GM12801 (cell line): ENCODE data around the gene SLC27A2.

Experiments used
- CTCF ChIP-seq: IDR thresholded peaks from one replicate; pipeline ENCODE4 v1.5.1; 2011; ENCODE audit warnings: control low read depth; ENCODE audit not compliant: insufficient read length; ENCODE audit errors: extremely low read depth

The SLC27A2 gene

GRCh38 chr15:50262533-50262932 lies 80.5 kb downstream of the SLC27A2 start:
- TF ChIP-seq CTCF = no peak

- no peak for TF ChIP-seq CTCF
Observed at GRCh38 chr15:50265620-50266019, 83.6 kb downstream of the SLC27A2 start, which contains the start of gene HDC. Gene HDC (minus strand): TSS chr15:50265726. CDS start chr15:50265623, 103 bp downstream.

GRCh38 chr15:50267577-50267976 lies 85.6 kb downstream of the SLC27A2 start:
- TF ChIP-seq CTCF = no peak

- no peak for TF ChIP-seq CTCF
Observed at GRCh38 chr15:50275091-50275490, 93.1 kb downstream of the SLC27A2 start.

- TF ChIP-seq CTCF = no peak
Observed at GRCh38 chr15:50275908-50276307, 93.9 kb downstream of the SLC27A2 start.

GRCh38 chr15:50277370-50277769 lies 95.4 kb downstream of the SLC27A2 start:
- no peak for TF ChIP-seq CTCF

- TF ChIP-seq CTCF = no peak
Observed at GRCh38 chr15:50278496-50278895, 96.5 kb downstream of the SLC27A2 start.

- no peak for TF ChIP-seq CTCF
Observed at GRCh38 chr15:50280271-50280670, 98.3 kb downstream of the SLC27A2 start.
